HepG2 (cell line): ENCODE results near the gene SEPHS1. TPM values are rescaled to one million over a fixed set of nuclear protein-coding genes. Genes with fewer than 3 reads are reported as not detected.

ENCODE experiments used
- CHD2 ChIP-seq: IDR thresholded peaks from 2 replicates; pipeline ENCODE4 v1.6.1; 2011; ENCODE audit warnings: low read depth, low read length, improper control_type of control experiment
- EP300 ChIP-seq, 3 experiments: sonication (generic) in 1 of 3; formaldehyde crosslinking in 1 of 3; IDR thresholded peaks; 2 replicates each; pipeline versions ENCODE4 v1.5.1 to v1.6.1; 2011 to 2020; ENCODE audit warnings: low read depth in 2 of 3, low read length in 2 of 3, borderline replicate concordance in 1 of 3, improper control_type of control experiment in 1 of 3, mild to moderate bottlenecking in 1 of 3, missing genetic modification reagents in 1 of 3, moderate library complexity in 1 of 3
- HNF4A ChIP-seq: sonication (generic); formaldehyde crosslinking; IDR thresholded peaks from 2 replicates; pipeline ENCODE4 v1.4.0; 2020; ENCODE audit warnings: missing genetic modification reagents
- IKZF1 ChIP-seq: fragments of 450-650 bp; IDR thresholded peaks from 2 replicates; pipeline ENCODE4 v1.7.1; 2016
- JARID2 ChIP-seq: sonication (generic); formaldehyde crosslinking; IDR thresholded peaks from 2 replicates; pipeline ENCODE4 v1.8.1; 2023; ENCODE audit warnings: missing genetic modification reagents, inconsistent platforms; ENCODE audit not compliant: insufficient replicate concordance
- MTF2 ChIP-seq: sonication (generic); formaldehyde crosslinking; IDR thresholded peaks from 2 replicates; pipeline ENCODE4 v1.5.0; 2020; ENCODE audit warnings: missing genetic modification reagents, borderline replicate concordance
- RARA ChIP-seq: IDR thresholded peaks from 2 replicates; pipeline ENCODE4 v1.6.1; 2016; ENCODE audit warnings: missing genetic modification reagents, missing compliant biosample characterization
- RBM22 ChIP-seq: fragments of 200-400 bp; formaldehyde crosslinking; optimal IDR thresholded peaks from 2 replicates; pipeline ENCODE3; 2017; ENCODE audit warnings: mild to moderate bottlenecking, low read length, moderate library complexity
- SMAD1 ChIP-seq: sonication (generic); formaldehyde crosslinking; IDR thresholded peaks from 2 replicates; pipeline ENCODE4 v1.4.0; 2020; ENCODE audit warnings: missing genetic modification reagents, low read depth, mild to moderate bottlenecking, borderline replicate concordance
- SP1 ChIP-seq, 2 experiments: fragments of 450-650 bp in 1 of 2; sonication (generic) in 1 of 2; formaldehyde crosslinking in 1 of 2; IDR thresholded peaks; 2 replicates each; pipeline versions ENCODE4 v1.4.0 to v1.6.1; 2016 to 2020; ENCODE audit warnings: missing genetic modification reagents in 1 of 2
- SP5 ChIP-seq: IDR thresholded peaks from 2 replicates; pipeline ENCODE4 v1.6.1; 2016; ENCODE audit warnings: low read depth, borderline replicate concordance
- ZFP90 ChIP-seq: sonication (generic); formaldehyde crosslinking; IDR thresholded peaks from 2 replicates; pipeline ENCODE4 v1.8.0; 2022; ENCODE audit warnings: missing genetic modification reagents, mild to moderate bottlenecking, inconsistent platforms, borderline replicate concordance
- ZNF34 ChIP-seq: sonication (generic); formaldehyde crosslinking; IDR thresholded peaks from 2 replicates; pipeline ENCODE4 v1.4.0; 2020; ENCODE audit warnings: mild to moderate bottlenecking, missing genetic modification reagents, borderline replicate concordance
- ZNF720 ChIP-seq: sonication (generic); formaldehyde crosslinking; IDR thresholded peaks from 2 replicates; pipeline ENCODE4 v1.4.0; 2020; ENCODE audit warnings: missing genetic modification reagents
- polyA plus RNA-seq, 8 experiments: library from polyadenylated mRNA; depleted of rRNA in 3 of 8; stranded (reverse) in 7 of 8; unstranded in 1 of 8; fragments of >200 nt; fragmentation: Illumina TruSeq in 4 of 8; extraction: Trizol in 4 of 8; gene quantifications; 2 replicates each; pipeline versions ENCODE4 v1.2.1 to v1.2.3, GENCODE V29; 2011 to 2016; ENCODE audit warnings: low read depth in 4 of 8, missing spikeins in 1 of 8, mixed read lengths in 1 of 8; ENCODE audit not compliant: insufficient read depth in 1 of 8
- total RNA-seq, 5 experiments: library from RNA; depleted of rRNA; stranded (reverse); fragments of >200 nt; fragmentation: Illumina TruSeq; extraction: Trizol; gene quantifications; 2 replicates each; pipeline ENCODE4 v1.2.3, GENCODE V29; 2016; ENCODE audit warnings: low read depth in 1 of 5
- TF ChIP-seq, protein P1 (sequence below): IDR thresholded peaks from 2 replicates; pipeline ENCODE4 v1.6.1; 2016; ENCODE audit warnings: low read depth
- TF ChIP-seq, protein P2 (sequence below), 2 experiments: sonication (generic) in 1 of 2; formaldehyde crosslinking in 1 of 2; IDR thresholded peaks; 2 replicates each; pipeline versions ENCODE4 v1.5.1 to v1.6.1; 2011 to 2020; ENCODE audit warnings: borderline replicate concordance in 1 of 2, low read depth in 1 of 2, low read length in 1 of 2, mild to moderate bottlenecking in 1 of 2, missing genetic modification reagents in 1 of 2, moderate library complexity in 1 of 2
- TF ChIP-seq, protein P3 (sequence below): sonication (generic); formaldehyde crosslinking; IDR thresholded peaks from 2 replicates; pipeline ENCODE4 v1.8.1; 2023; ENCODE audit warnings: mild to moderate bottlenecking, moderate library complexity, missing genetic modification reagents

Gene SEPHS1
- total and polyA plus RNA-seq, 2 of the 13 experiments (the other 11 are each of a cell fraction or from before 2014, with no cell fraction given) = 57.8 to 61.5 TPM

DNA sequence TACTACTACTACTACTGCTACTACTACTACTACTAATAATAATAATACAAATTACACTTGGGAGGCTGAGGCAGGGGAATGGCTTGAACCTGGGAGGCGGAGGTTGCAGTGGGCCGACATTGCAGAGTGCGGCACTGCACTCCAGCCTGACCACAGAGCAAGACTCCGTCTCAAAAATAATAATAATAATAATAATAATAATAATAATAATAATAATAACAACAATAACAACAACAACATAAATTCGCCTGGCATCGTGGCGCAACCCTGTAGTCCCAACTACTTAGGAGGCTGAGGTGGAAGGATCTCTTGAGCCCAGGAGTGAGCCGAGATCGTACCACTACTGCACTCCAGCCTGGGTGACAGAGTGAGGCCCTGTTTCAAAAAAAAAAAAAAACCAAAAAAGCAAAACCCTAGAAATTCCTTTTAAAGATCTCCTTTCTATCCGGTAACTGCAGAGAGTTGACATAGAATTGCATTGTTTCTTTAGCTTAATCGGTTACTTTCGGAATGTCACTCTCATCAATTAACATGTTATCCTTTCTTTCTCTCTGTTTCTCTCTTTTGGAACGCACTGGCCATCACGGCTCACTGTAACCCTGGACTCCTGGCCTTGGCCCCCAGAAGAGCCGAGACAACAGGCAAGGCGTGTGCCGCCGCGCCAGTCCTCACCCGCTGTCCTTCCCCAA lies 49.2 kb downstream of the SEPHS1 start (continued):
- TF ChIP-seq IKZF1 (no peak), ZFP90 (CRISPR knock-in tag) (no peak), EP300 (IDR thresholded peaks at IDR 0.05; ENCODE audit: low read depth in 2 of 2, low read length in 2 of 2) (peak in 1 of 2 experiments; percentile 33; a peak in 1 of 4 replicates), EP300 (CRISPR knock-in tag; IDR thresholded peaks at IDR 0.05; ENCODE audit: borderline replicate concordance) (no peak), ZNF34 (CRISPR knock-in tag) (no peak), RARA (CRISPR knock-in tag) (peak; percentile 30; the same call in 1 of the 2 replicates), RBM22 (no peak), CHD2 (no peak), JARID2 (CRISPR knock-in tag) (no peak), HNF4A (CRISPR knock-in tag) (peak; percentile 71; the same call in 1 of the 2 replicates), SMAD1 (CRISPR knock-in tag) (0 out of 2 replicates have a peak, but pooled peaks have one; percentile 5), SP1 (IDR thresholded peaks at IDR 0.05) (no peak), SP1 (CRISPR knock-in tag; IDR thresholded peaks at IDR 0.05) (no peak), SP5 (CRISPR knock-in tag) (no peak), MTF2 (CRISPR knock-in tag) (no peak), ZNF720 (no peak)
- TF ChIP-seq, protein P1, sequence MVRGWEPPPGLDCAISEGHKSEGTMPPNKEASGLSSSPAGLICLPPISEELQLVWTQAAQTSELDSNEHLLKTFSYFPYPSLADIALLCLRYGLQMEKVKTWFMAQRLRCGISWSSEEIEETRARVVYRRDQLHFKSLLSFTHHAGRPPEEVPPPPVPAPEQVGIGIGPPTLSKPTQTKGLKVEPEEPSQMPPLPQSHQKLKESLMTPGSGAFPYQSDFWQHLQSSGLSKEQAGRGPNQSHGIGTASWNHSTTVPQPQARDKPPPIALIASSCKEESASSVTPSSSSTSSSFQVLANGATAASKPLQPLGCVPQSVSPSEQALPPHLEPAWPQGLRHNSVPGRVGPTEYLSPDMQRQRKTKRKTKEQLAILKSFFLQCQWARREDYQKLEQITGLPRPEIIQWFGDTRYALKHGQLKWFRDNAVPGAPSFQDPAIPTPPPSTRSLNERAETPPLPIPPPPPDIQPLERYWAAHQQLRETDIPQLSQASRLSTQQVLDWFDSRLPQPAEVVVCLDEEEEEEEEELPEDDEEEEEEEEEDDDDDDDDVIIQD = no peak
- TF ChIP-seq, protein P2, sequence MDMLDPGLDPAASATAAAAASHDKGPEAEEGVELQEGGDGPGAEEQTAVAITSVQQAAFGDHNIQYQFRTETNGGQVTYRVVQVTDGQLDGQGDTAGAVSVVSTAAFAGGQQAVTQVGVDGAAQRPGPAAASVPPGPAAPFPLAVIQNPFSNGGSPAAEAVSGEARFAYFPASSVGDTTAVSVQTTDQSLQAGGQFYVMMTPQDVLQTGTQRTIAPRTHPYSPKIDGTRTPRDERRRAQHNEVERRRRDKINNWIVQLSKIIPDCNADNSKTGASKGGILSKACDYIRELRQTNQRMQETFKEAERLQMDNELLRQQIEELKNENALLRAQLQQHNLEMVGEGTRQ (IDR thresholded peaks at IDR 0.05; ENCODE audit: low read depth, low read length) = no peak
- TF ChIP-seq, protein P2 (CRISPR knock-in tag; IDR thresholded peaks at IDR 0.05; ENCODE audit: borderline replicate concordance) = no peak
- TF ChIP-seq, protein P3, sequence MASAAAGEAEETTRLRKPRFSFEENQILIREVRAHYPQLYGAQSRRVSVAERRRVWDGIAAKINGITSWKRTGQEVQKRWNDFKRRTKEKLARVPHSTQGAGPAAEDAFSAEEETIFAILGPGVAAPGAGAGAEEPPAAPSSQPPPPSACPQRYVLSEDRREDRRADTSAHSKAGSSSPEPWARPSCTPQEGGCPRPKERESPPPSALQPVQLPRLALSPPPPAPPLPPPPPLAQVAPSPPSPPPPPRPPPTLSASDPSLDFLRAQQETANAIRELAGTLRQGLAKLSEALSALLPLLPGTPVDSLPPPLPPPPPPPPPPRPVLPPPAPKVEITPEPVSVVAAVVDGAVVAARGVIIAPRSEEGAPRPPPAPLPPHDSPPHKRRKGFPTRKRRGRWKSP = no peak
